ENCODE measurements around the gene ACVRL1.

- TF ChIP-seq CTCF (IDR thresholded peaks at IDR 0.05; ENCODE audit: low read length) (no peak), EZH2 (optimal IDR thresholded peaks at IDR 0.05; ENCODE audit: low read depth, low read length) (no peak)
Observed at GRCh38 chr12:51960488-51960887, 53.2 kb downstream of the ACVRL1 start.
